Stimulated activated CD4-positive, alpha-beta T cell treated with anti-CD3 and anti-CD28 coated beads, Interleukin-4, amount 100 ng/mL, for 4 hours (primary cell): Measurements from ENCODE around the gene PPFIBP2.

Experiments used
- DNase-seq, 2 experiments: peaks; one replicate each; pipeline ENCODE4 v3.0.0-alpha.2; 2020

PPFIBP2 gene

GRCh38 chr11:7555052-7555699 is 41.4 kb downstream of the PPFIBP2 start:
- no peak for DNase-seq

GRCh38 chr11:7558046-7558445 is 44.2 kb downstream of the PPFIBP2 start:
- DNase-seq, result no peak

GRCh38 chr11:7559398-7560283 is 45.8 kb downstream of the PPFIBP2 start:
- DNase-seq, result no peak

GRCh38 chr11:7561562-7561961 is 47.8 kb downstream of the PPFIBP2 start:
- DNase-seq, result no peak

- no peak for DNase-seq
Observed at GRCh38 chr11:7563281-7563680, 49.5 kb downstream of the PPFIBP2 start.

- DNase-seq, result no peak
Observed at GRCh38 chr11:7564803-7565202, 51.0 kb downstream of the PPFIBP2 start.

- no peak for DNase-seq
Observed at GRCh38 chr11:7567311-7567710, 53.5 kb downstream of the PPFIBP2 start.

GRCh38 chr11:7569044-7569443 is 55.2 kb downstream of the PPFIBP2 start:
- no peak for DNase-seq

GRCh38 chr11:7570241-7570640 is 56.4 kb downstream of the PPFIBP2 start:
- DNase-seq, result no peak

GRCh38 chr11:7570938-7571521 is 57.2 kb downstream of the PPFIBP2 start:
- DNase-seq, result no peak

- no peak for DNase-seq
Observed at GRCh38 chr11:7571640-7572000, 57.8 kb downstream of the PPFIBP2 start.

- no peak for DNase-seq
Observed at GRCh38 chr11:7572001-7572712, 58.4 kb downstream of the PPFIBP2 start.

- no peak for DNase-seq
Observed at GRCh38 chr11:7573193-7573557, 59.4 kb downstream of the PPFIBP2 start.

GRCh38 chr11:7573558-7574296 is 59.9 kb downstream of the PPFIBP2 start:
- no peak for DNase-seq

- DNase-seq, result no peak
Observed at GRCh38 chr11:7574491-7575130, 60.8 kb downstream of the PPFIBP2 start.

GRCh38 chr11:7575841-7576725 is 62.3 kb downstream of the PPFIBP2 start:
- DNase-seq, result no peak

GRCh38 chr11:7576726-7577290 is 63.0 kb downstream of the PPFIBP2 start:
- no peak for DNase-seq

GRCh38 chr11:7577291-7578190 is 63.7 kb downstream of the PPFIBP2 start:
- DNase-seq, result no peak

- no peak for DNase-seq
Observed at GRCh38 chr11:7578276-7578955, 64.6 kb downstream of the PPFIBP2 start.
